ENCODE data around the gene CFAP99. TPM values are rescaled to one million over a fixed set of nuclear protein-coding genes. Genes with fewer than 3 reads are reported as not detected.

The CFAP99 gene
- total and polyA plus RNA-seq, 2 of the 8 experiments (the other 6 are each of a cell fraction or from before 2014, with no cell fraction given): not detected

DNA sequence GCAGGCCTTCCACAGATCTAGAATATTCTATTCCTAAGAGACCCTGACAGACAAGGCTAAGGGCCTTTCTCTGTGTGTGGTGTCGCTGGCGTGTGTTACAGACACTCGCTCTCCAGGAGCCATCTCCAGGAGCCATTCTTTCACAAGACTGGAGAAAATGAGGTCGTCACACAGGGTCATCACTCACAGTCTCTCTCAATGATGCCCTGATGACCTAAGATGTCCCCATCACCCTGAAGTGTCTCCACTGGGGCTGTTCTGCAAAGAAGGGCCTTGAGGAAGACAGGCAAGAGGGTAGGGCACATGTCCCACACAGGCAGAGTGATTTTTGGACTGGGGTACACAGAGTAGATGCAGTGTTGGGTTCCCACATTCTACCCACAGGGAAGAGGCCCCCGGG is 35.0 kb upstream of the CFAP99 start:
- H3K56ac ChIP-seq (replicated peaks; ENCODE audit: insufficient read length, low read depth, low read length): no peak overlapping the region
- H3K4ac ChIP-seq (replicated peaks; ENCODE audit: insufficient read length, low read depth, low read length): no peak overlapping the region
- no peak overlapping the region for H2BK5ac ChIP-seq (ENCODE audit: low read depth, low read length)
- no peaks in the 10 kb centered on the region for H3K23me2 ChIP-seq (ENCODE audit: low read depth, low read length)
- H2AFZ ChIP-seq (ENCODE audit: low read length): no peak overlapping the region
- H2AK5ac ChIP-seq (ENCODE audit: low read depth, low read length): no peak overlapping the region
- no peak overlapping the region for H3K23ac ChIP-seq (ENCODE audit: insufficient read length)
- no peaks in the 10 kb centered on the region; a peak in 2 of 7 replicates for H3K4me1 ChIP-seq (replicated peaks in 1 of 4; ENCODE audit: control insufficient read depth in 3 of 4, insufficient read depth in 4 of 4, low read length in 3 of 4)
- ChIA-PET CTCF (ENCODE audit: partially characterized antibody) (interaction anchor here (1.0 kb wide), 1 partner anchor 10 kb away, joined by 4 read pairs; no protein-coding TSS in a partner anchor), POLR2A (ENCODE audit: partially characterized antibody) (no interaction called here)
- no peaks in the 10 kb centered on the region; the same call in 1 of the 2 replicates for H3K79me1 ChIP-seq (ENCODE audit: low read depth, low read length)
- H4K20me1 ChIP-seq (replicated peaks in 1 of 2; ENCODE audit: control insufficient read depth in 1 of 2, insufficient read depth in 2 of 2, low read length in 2 of 2): no peaks in the 10 kb centered on the region
- no peak overlapping the region for H2BK12ac ChIP-seq (ENCODE audit: low read depth, low read length)
- 95% methylated on average over 5 of the region's 5 CpGs; no CpG with 5 or more reads in 1 of the 2 experiments for WGBS, 2 experiments (ENCODE audit: extremely low coverage in 1 of 2, insufficient coverage in 1 of 2, insufficient read length in 1 of 2, insufficient replicate concordance in 2 of 2, low coverage in 1 of 2, low lambda C conversion rate in 2 of 2, missing lambda C conversion rate in 1 of 2)
- no peak overlapping the region for H3K4me2 ChIP-seq (ENCODE audit: insufficient read depth in 1 of 2, low read depth in 2 of 2, low read length in 2 of 2)
- H4K91ac ChIP-seq (replicated peaks; ENCODE audit: insufficient read length, low read length): no peak overlapping the region
- H2BK120ac ChIP-seq (replicated peaks; ENCODE audit: low read depth, low read length): no peak overlapping the region
- H3K79me2 ChIP-seq (ENCODE audit: control insufficient read depth in 1 of 2, insufficient read depth in 2 of 2, low read length in 2 of 2): no peaks in the 10 kb centered on the region
- no peak overlapping the region for H4K8ac ChIP-seq (ENCODE audit: extremely low read depth, insufficient read depth, low read length)
- H3K27me3 ChIP-seq (replicated peaks in 1 of 4; ENCODE audit: control insufficient read depth in 3 of 4, extremely low read depth in 1 of 4, insufficient read depth in 3 of 4, low read length in 3 of 4): no peaks in the 10 kb centered on the region
- no peaks in the 10 kb centered on the region for H3K36me3 ChIP-seq (ENCODE audit: control insufficient read depth in 2 of 4, insufficient read depth in 4 of 4, low read length in 3 of 4)
- FAIRE-seq (no peak), DNase-seq (ENCODE audit: low read depth in 1 of 2, low spot score in 2 of 2) (no peak)
- no peak overlapping the region for H3K4me3 ChIP-seq (ENCODE audit: extremely low read depth in 1 of 4, insufficient read depth in 2 of 4, low read depth in 3 of 4, low read length in 4 of 4)
- H3K9me3 ChIP-seq (ENCODE audit: insufficient read depth in 2 of 2, low read depth in 1 of 2, low read length in 1 of 2): no peaks in the 10 kb centered on the region
- H2BK20ac ChIP-seq (ENCODE audit: low read length): no peak overlapping the region
- H3K18ac ChIP-seq (ENCODE audit: extremely low read depth, low read length): no peak overlapping the region
- no peak overlapping the region for H2BK15ac ChIP-seq (ENCODE audit: low read length)
- H3K14ac ChIP-seq (ENCODE audit: insufficient read length): no peak overlapping the region
- H4K5ac ChIP-seq (ENCODE audit: insufficient read length, low read depth, low read length): no peak overlapping the region
- H3K9ac ChIP-seq (replicated peaks in 1 of 4; ENCODE audit: extremely low read depth in 1 of 4, low read depth in 3 of 4, low read length in 3 of 4): no peak overlapping the region
- no peak overlapping the region for H3K27ac ChIP-seq (ENCODE audit: low read depth, low read length)
- TF ChIP-seq SIRT6 (IDR thresholded peaks at IDR 0.05; ENCODE audit: low read length): no peak

All from H1 (cell line).